NCI-H748 (cell line): Measurements from ENCODE around the gene OR5B2.
"Not testable (repeated sequence)": the region's sequence is repeated elsewhere in the genome, so short reads cannot be mapped to it uniquely, and the experiment has no call there.

Experiments
- DNase-seq: peaks from one replicate; lab custom pipeline; 2025; ENCODE audit not compliant: unreplicated experiment; lab: John Stamatoyannopoulos, UW

OR5B2 gene

GRCh38 chr11:58428021-58428420 lies at the start of gene OR5B2:
Gene OR5B2 (minus strand): TSS chr11:58428121. CDS start chr11:58423261, 4,860 bp downstream.
- no peak for DNase-seq

- DNase-seq = no peak
Measured at GRCh38 chr11:58471892-58472291, 44.0 kb upstream of the OR5B2 start.

- no peak for DNase-seq
Measured at GRCh38 chr11:58466293-58466692, 38.4 kb upstream of the OR5B2 start.

GRCh38 chr11:58465690-58466089 lies 37.8 kb upstream of the OR5B2 start:
- no peak for DNase-seq

- DNase-seq = no peak
Measured at GRCh38 chr11:58451585-58451984, 23.7 kb upstream of the OR5B2 start.

- DNase-seq = no peak
Measured at GRCh38 chr11:58446294-58446693, 18.4 kb upstream of the OR5B2 start.

GRCh38 chr11:58444300-58444699 lies 16.4 kb upstream of the OR5B2 start:
- no peak for DNase-seq

- DNase-seq = no peak
Measured at GRCh38 chr11:58442136-58442535, 14.2 kb upstream of the OR5B2 start, which contains the start of gene OR5B12. Gene OR5B12 (minus strand): TSS chr11:58442236. CDS start chr11:58440151, 2,085 bp downstream.

GRCh38 chr11:58438486-58438885 lies 10.6 kb upstream of the OR5B2 start:
- no peak for DNase-seq

- no peak for DNase-seq
Measured at GRCh38 chr11:58434217-58434616, 6.3 kb upstream of the OR5B2 start.

- DNase-seq = no peak
Measured at GRCh38 chr11:58433638-58434203, 5.8 kb upstream of the OR5B2 start.

- DNase-seq = no peak
Measured at GRCh38 chr11:58429273-58429672, 1.4 kb upstream of the OR5B2 start.

- DNase-seq = no peak
Measured at GRCh38 chr11:58406774-58407173, 21.1 kb downstream of the OR5B2 start, which contains the start of gene OR5B3. Gene OR5B3 (minus strand): TSS chr11:58406874. CDS start chr11:58403409, 3,465 bp downstream.

- DNase-seq = not testable (repeated sequence)
Measured at GRCh38 chr11:58399622-58400021, 28.3 kb downstream of the OR5B2 start.

- DNase-seq = no peak
Measured at GRCh38 chr11:58395581-58395980, 32.3 kb downstream of the OR5B2 start.

GRCh38 chr11:58394195-58394594 lies 33.7 kb downstream of the OR5B2 start:
- DNase-seq = no peak

GRCh38 chr11:58392746-58393145 lies 35.2 kb downstream of the OR5B2 start:
- DNase-seq = no peak

GRCh38 chr11:58391879-58392278 lies 36.0 kb downstream of the OR5B2 start:
- DNase-seq = no peak

GRCh38 chr11:58390551-58391063 lies 37.3 kb downstream of the OR5B2 start:
- DNase-seq = no peak
